HepG2 (cell line): Measurements from ENCODE around the gene NGDN. TPM values are rescaled to one million over a fixed set of nuclear protein-coding genes. Genes with fewer than 3 reads are reported as not detected.

Experiments
- ATAC-seq: fragments of 200-7000 bp; cut with Tn5 transposase; 3 replicates; pipeline ENCODE4 v1.9.1; 2020; ENCODE audit warnings: mild to moderate bottlenecking, moderate library complexity
- BruUV-seq: library from RNA; stranded (reverse); fragments of 400-500 nt; replicated peaks from 2 replicates; lab custom pipeline; 2021; lab: Mats Ljungman, UMichigan
- CTCF ChIA-PET: fragments of 300-600 bp; formaldehyde crosslinking; extraction: SDS; loops from one replicate; lab custom pipeline; 2021; ENCODE audit warnings: low total read pairs, inconsistent platforms, low intra/inter-chr PET ratio; lab: Yijun Ruan, JAX
- POLR2A ChIA-PET: fragments of 350-600 bp; sonication (Branson Sonifier 250); formaldehyde crosslinking; loops from one replicate; lab custom pipeline; 2020; ENCODE audit warnings: antibody characterized with exemption, inconsistent platforms; lab: Yijun Ruan, JAX
- DNase-seq: peaks from one replicate; pipeline ENCODE4 v3.0.0-alpha.2; 2015; ENCODE audit warnings: low spot score
- FAIRE-seq: peaks from 3 replicates; lab custom pipeline; 2011; peaks lifted over from hg19 to GRCh38; lab: Jason Lieb, UNC
- H2AFZ ChIP-seq: one replicate; pipeline ENCODE4 v1.6.1; 2011; ENCODE audit warnings: low read length, inconsistent platforms
- H3K27ac ChIP-seq: fragments of 300-600 bp; 3 replicates; pipeline ENCODE4 v1.8.0; 2011; ENCODE audit warnings: mixed run types, mild to moderate bottlenecking, mixed read lengths, low read length, inconsistent platforms; ENCODE audit not compliant: insufficient read depth; ENCODE audit errors: extremely low read length
- H3K27me3 ChIP-seq, 2 experiments: fragments of 200-600 bp in 1 of 2; 2 replicates in 1 of 2; 3 replicates in 1 of 2; pipeline versions ENCODE4 v1.6.0 to v1.8.0; 2011; ENCODE audit warnings: low read length in 2 of 2, mild to moderate bottlenecking in 2 of 2, moderate library complexity in 2 of 2, inconsistent platforms in 1 of 2; ENCODE audit not compliant: insufficient read depth in 2 of 2, control insufficient read depth in 1 of 2
- H3K36me3 ChIP-seq, 2 experiments: fragments of 200-600 bp in 1 of 2; replicated peaks in 1 of 2; 2 replicates in 1 of 2; 3 replicates in 1 of 2; pipeline versions ENCODE4 v1.5.1 to v1.8.0; 2011; ENCODE audit warnings: low read length in 2 of 2, inconsistent platforms in 1 of 2; ENCODE audit not compliant: insufficient read depth in 2 of 2, control insufficient read depth in 1 of 2
- H3K4me1 ChIP-seq: 2 replicates; pipeline ENCODE4 v1.5.1; 2012; ENCODE audit warnings: low read length, inconsistent platforms; ENCODE audit not compliant: insufficient read depth
- H3K4me2 ChIP-seq: 2 replicates; pipeline ENCODE4 v1.6.0; 2011; ENCODE audit warnings: low read depth, low read length, inconsistent platforms
- H3K4me3 ChIP-seq, 3 experiments: fragments of 200-600 bp in 1 of 3; sonication (generic), shearing (Covaris generic) in 1 of 3; replicated peaks in 1 of 3; 2 replicates each; pipeline ENCODE4 v1.5.1; 2011 to 2016; ENCODE audit warnings: low read length in 3 of 3, inconsistent platforms in 2 of 3, low read depth in 2 of 3, mild to moderate bottlenecking in 2 of 3, control low read depth in 1 of 3, mixed read lengths in 1 of 3; ENCODE audit not compliant: insufficient read depth in 1 of 3
- H3K79me2 ChIP-seq: one replicate; pipeline ENCODE4 v1.6.1; 2011; ENCODE audit warnings: low read length, inconsistent platforms; ENCODE audit not compliant: insufficient read depth
- H3K9ac ChIP-seq: 2 replicates; pipeline ENCODE4 v1.6.0; 2011; ENCODE audit warnings: mild to moderate bottlenecking, low read depth, low read length, inconsistent platforms; ENCODE audit not compliant: insufficient read depth
- H3K9me3 ChIP-seq: 2 replicates; pipeline ENCODE4 v1.5.1; 2012; ENCODE audit warnings: mild to moderate bottlenecking, low read length
- H4K20me1 ChIP-seq: 2 replicates; pipeline ENCODE4 v1.6.0; 2011; ENCODE audit warnings: inconsistent platforms, mild to moderate bottlenecking, low read length, moderate library complexity; ENCODE audit not compliant: insufficient read depth
- ATF4 ChIP-seq, 2 experiments: fragments of 450-650 bp in 1 of 2; sonication (generic) in 1 of 2; formaldehyde crosslinking; IDR thresholded peaks; 2 replicates each; pipeline versions ENCODE4 v1.5.0 to v1.8.0; 2020 to 2022; ENCODE audit warnings: mild to moderate bottlenecking in 1 of 2, missing genetic modification reagents in 1 of 2
- CHCHD3 ChIP-seq: sonication (generic); formaldehyde crosslinking; IDR thresholded peaks from 2 replicates; pipeline ENCODE4 v1.8.0; 2022; ENCODE audit warnings: mild to moderate bottlenecking, missing genetic modification reagents, moderate library complexity
- CREB1 ChIP-seq, 2 experiments: fragments of 450-650 bp in 1 of 2; IDR thresholded peaks; 2 replicates each; pipeline ENCODE4 v1.6.1; 2016 to 2017; ENCODE audit warnings: control low read depth in 1 of 2, mild to moderate bottlenecking in 1 of 2, missing compliant biosample characterization in 1 of 2, missing genetic modification characterization in 1 of 2
- DZIP1 ChIP-seq: sonication (generic); formaldehyde crosslinking; IDR thresholded peaks from 2 replicates; pipeline ENCODE4 v1.5.0; 2020; ENCODE audit warnings: mild to moderate bottlenecking, missing genetic modification reagents
- E2F2 ChIP-seq: sonication (generic); formaldehyde crosslinking; IDR thresholded peaks from 2 replicates; pipeline ENCODE4 v1.4.0; 2020; ENCODE audit warnings: missing genetic modification reagents, borderline replicate concordance
- EED ChIP-seq: sonication (generic); formaldehyde crosslinking; IDR thresholded peaks from 2 replicates; pipeline ENCODE4 v1.5.0; 2020; ENCODE audit warnings: mild to moderate bottlenecking, missing genetic modification reagents
- HIVEP1 ChIP-seq: sonication (generic); formaldehyde crosslinking; IDR thresholded peaks from 2 replicates; pipeline ENCODE4 v1.4.0; 2020; ENCODE audit warnings: mild to moderate bottlenecking, missing genetic modification reagents
- NPAS2 ChIP-seq: sonication (generic); formaldehyde crosslinking; IDR thresholded peaks from 2 replicates; pipeline ENCODE4 v1.8.0; 2022; ENCODE audit warnings: mild to moderate bottlenecking, missing genetic modification reagents, borderline replicate concordance
- RFX1 ChIP-seq: fragments of 450-650 bp; IDR thresholded peaks from 2 replicates; pipeline ENCODE4 v1.6.1; 2017
- RFXANK ChIP-seq: IDR thresholded peaks from 2 replicates; pipeline ENCODE4 v1.6.1; 2016
- ZNF280B ChIP-seq: sonication (generic); formaldehyde crosslinking; IDR thresholded peaks from 2 replicates; pipeline ENCODE4 v1.5.0; 2020; ENCODE audit warnings: missing genetic modification reagents, mild to moderate bottlenecking, borderline replicate concordance
- ZNF891 ChIP-seq: sonication (generic); formaldehyde crosslinking; IDR thresholded peaks from 2 replicates; pipeline ENCODE4 v1.5.0; 2020; ENCODE audit warnings: mild to moderate bottlenecking, missing genetic modification reagents
- WGBS: methylation state at CpG from one replicate; pipeline ENCODE4 v1.1.6; 2017; ENCODE audit warnings: low lambda C conversion rate; 5-methylcytosine and 5-hydroxymethylcytosine counted together
- in situ Hi-C: cut with HindIII; loops from 2 replicates; pipeline ENCODE4 v1.10.0; 2017; ENCODE audit warnings: low pct_unique_long_range_greater_than_20kb; ENCODE audit not compliant: extremely low pct_ligation_motif_present
- intact Hi-C: fragments of 100-400 bp; cut with micrococcal nuclease; formaldehyde crosslinking; loops from one replicate; pipeline ENCODE4 v1.10.0; 2022; ENCODE audit not compliant: unreplicated experiment
- polyA plus RNA-seq, 8 experiments: library from polyadenylated mRNA; depleted of rRNA in 3 of 8; stranded (reverse) in 7 of 8; unstranded in 1 of 8; fragments of >200 nt; fragmentation: Illumina TruSeq in 4 of 8; extraction: Trizol in 4 of 8; gene quantifications; 2 replicates each; pipeline versions ENCODE4 v1.2.1 to v1.2.3, GENCODE V29; 2011 to 2016; ENCODE audit warnings: low read depth in 4 of 8, missing spikeins in 1 of 8, mixed read lengths in 1 of 8; ENCODE audit not compliant: insufficient read depth in 1 of 8
- total RNA-seq, 5 experiments: library from RNA; depleted of rRNA; stranded (reverse); fragments of >200 nt; fragmentation: Illumina TruSeq; extraction: Trizol; gene quantifications; 2 replicates each; pipeline ENCODE4 v1.2.3, GENCODE V29; 2016; ENCODE audit warnings: low read depth in 1 of 5

Gene NGDN
- total and polyA plus RNA-seq, 2 of the 13 experiments (the other 11 are each of a cell fraction or from before 2014, with no cell fraction given): 154 to 216 TPM

GRCh38 chr14:23439107-23439835 lies 30.2 kb upstream of the NGDN start:
- in situ Hi-C loops (no loop called here), intact Hi-C loops (no loop called here)
- Histone ChIP-seq H4K20me1 (no peaks in the 10 kb centered on the region), H3K4me3 (no peak overlapping the region), H3K9me3 (no peaks in the 10 kb centered on the region), H3K9ac (no peak overlapping the region)
- ATAC-seq: no peak
- CTCF ChIA-PET: no interaction called here
- no peak for TF ChIP-seq ATF4 (CRISPR knock-in tag; IDR thresholded peaks at IDR 0.05)
- TF ChIP-seq E2F2 (CRISPR knock-in tag): no peak
- TF ChIP-seq HIVEP1: 0 out of 2 replicates have a peak, but pooled peaks have one; percentile 28
- 0 out of 2 replicates have a peak, but pooled peaks have one; percentile 21 for TF ChIP-seq ZNF891 (CRISPR knock-in tag)
- TF ChIP-seq EED: peak; percentile 76; the same call in 1 of the 2 replicates
- no peak for TF ChIP-seq RFX1
- 0 out of 2 replicates have a peak, but pooled peaks have one; percentile 51 for TF ChIP-seq DZIP1 (CRISPR knock-in tag)
- 0 out of 2 replicates have a peak, but pooled peaks have one; percentile 47 for TF ChIP-seq ZNF280B (CRISPR knock-in tag)
- TF ChIP-seq CREB1 (IDR thresholded peaks at IDR 0.05): 0 out of 2 replicates have a peak, but pooled peaks have one; percentile 46
- no peak for TF ChIP-seq CREB1 (CRISPR knock-in tag; IDR thresholded peaks at IDR 0.05)
- 0 out of 2 replicates have a peak, but pooled peaks have one; percentile 66 for TF ChIP-seq CHCHD3 (CRISPR knock-in tag)
- no peak for TF ChIP-seq NPAS2 (CRISPR knock-in tag)
- TF ChIP-seq RFXANK (CRISPR knock-in tag): no peak
- TF ChIP-seq, all 625 proteins: peak for 7
- no peak for FAIRE-seq
- Histone ChIP-seq H3K4me1 (peaks cover 43% of the 10 kb centered on the region), H3K36me3 (no peaks in the 10 kb centered on the region), H2AFZ (no peak overlapping the region), H3K27me3 (peaks cover 15 to 77% of the 10 kb centered on the region in 2 experiments), H3K27ac (no peak overlapping the region), H3K79me2 (no peaks in the 10 kb centered on the region), H3K4me2 (no peak overlapping the region)
- POLR2A ChIA-PET: no interaction called here
- DNase-seq: no peak
- BruUV-seq: no TSS peak
- WGBS: 35% methylated on average over 6 of the region's 6 CpGs
